GM21381 (cell line): ENCODE results near the gene INSRR.

Source experiments
- ATAC-seq: cut with Tn5 transposase; IDR thresholded peaks from one replicate; pipeline ENCODE4 v1.9.1; 2021; ENCODE audit warnings: mild to moderate bottlenecking, moderate library complexity; ENCODE audit not compliant: unreplicated experiment

INSRR gene

DNA sequence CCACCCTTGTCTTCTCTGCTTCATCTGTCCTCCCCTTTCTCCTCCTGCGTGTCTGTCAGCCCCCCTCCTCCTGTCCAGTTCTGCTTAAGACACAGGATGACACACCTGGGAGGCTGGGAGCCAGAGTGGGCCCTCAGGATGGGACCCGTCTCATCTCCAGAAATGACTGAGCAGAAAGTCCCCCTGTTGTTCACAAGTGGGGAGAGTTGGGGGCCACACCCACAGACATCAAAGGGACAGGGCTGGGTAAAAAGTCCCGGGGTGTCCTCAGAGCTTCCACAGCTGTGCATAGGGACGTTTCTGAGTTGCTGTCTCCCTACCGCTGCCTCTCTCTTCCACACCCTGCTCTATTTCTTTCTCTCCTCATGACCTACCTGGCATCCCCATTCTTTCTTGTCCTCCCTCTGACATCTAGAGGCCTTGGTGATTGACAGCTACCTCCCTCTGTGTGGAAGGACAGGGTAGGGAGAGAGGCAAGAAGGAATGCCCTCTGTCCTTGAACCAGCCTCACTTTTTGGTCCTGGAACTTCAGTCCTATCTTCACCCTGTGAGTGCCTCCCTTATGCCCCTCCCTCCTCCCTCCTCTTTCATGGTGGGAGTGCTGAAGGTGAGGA, 22.8 kb downstream of the INSRR start:
- ATAC-seq = peak; percentile 56

DNA sequence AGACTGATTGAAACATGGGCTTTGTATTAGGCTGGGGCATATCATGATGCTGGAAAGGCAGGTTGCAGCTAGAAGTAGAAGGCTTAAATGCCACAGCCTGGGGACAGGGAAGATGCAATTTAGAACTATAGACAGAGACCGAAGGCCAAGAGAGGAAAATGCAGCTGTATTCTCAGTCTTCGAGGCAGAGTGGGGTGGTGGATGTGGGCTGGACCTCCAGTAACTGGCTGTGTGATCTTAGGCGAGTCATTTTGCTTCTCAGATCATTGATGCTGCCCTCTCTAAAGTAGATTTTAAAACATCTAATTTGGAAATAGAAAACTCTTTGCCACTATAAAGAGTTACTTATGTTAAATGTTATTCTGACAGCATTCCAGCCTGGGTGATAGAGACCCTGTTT, 24.6 kb downstream of the INSRR start:
- no peak for ATAC-seq

DNA sequence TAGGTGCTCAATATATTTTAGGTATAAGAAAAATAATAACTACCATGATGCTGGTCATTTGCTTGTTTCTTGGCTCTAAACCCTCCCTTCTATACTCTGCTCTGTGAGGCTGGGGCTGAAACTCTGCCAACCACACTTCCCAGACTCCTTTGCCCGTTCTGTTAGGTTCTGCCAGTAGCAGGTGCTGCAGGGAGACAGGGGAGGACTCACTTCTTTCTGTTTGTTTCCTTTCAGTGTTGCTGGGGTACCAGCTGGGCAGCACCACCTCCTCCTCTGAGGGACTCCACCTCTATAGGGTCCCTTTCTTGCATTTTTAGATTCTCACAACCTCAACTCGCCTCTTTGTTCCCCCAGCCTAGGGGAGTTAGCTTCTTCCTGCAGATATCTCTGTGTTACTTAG, 25.3 kb downstream of the INSRR start:
- ATAC-seq = no peak

DNA sequence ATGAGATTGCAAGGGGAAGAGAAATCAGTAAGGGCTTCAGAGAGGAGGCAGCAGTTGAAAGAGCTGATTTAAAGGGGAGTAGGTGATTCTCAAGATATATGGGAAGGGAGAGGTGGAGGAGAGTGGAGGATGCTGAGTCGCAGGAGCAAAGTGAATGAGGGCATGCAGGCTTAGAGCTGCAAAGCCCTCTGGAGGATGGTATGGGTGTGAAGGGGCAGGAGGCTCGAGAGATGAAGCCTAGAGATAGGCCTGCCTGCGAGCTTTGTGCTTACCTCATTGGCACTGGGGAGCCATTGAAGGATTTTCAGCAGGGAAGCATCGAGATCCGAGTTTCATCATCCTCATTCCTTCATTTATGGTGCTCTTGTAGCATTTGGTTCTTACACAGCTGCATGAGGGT, 26.5 kb downstream of the INSRR start:
- no peak for ATAC-seq

DNA sequence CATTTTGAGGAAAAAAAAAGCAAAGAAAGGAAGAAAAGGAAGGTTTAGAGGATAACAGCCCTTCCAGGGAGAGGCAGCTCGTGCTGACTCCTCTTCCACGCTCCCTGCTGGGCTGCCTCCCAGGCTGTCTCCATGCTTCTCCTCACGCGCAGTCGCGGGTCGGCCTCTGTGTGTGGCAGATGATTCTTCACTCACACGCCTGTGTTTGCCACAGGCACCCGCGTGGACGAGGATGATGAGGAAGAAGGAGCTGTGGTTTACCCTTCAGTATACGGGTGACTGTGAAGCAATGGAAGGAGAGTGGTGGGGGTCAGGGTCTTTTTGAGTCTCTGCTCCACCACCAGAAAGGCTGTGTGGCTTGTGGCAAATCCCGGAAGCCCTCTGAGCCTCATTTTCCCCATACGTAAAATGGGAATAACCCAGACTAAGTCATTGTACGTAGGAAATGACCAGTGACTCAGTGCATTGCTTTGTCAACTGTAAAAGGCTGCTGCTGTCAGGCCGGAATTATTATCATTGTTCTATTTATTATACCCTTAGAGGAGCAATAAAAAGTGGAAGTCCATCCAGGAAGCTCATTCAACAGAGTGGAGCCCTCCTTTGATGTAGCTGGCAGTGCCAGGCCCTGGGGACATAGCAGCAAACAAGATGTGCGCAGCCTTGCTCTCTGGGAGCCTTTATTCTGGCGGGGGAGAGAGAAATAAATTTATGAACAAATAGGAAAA, 30.4 kb downstream of the INSRR start:
- no peak for ATAC-seq

DNA sequence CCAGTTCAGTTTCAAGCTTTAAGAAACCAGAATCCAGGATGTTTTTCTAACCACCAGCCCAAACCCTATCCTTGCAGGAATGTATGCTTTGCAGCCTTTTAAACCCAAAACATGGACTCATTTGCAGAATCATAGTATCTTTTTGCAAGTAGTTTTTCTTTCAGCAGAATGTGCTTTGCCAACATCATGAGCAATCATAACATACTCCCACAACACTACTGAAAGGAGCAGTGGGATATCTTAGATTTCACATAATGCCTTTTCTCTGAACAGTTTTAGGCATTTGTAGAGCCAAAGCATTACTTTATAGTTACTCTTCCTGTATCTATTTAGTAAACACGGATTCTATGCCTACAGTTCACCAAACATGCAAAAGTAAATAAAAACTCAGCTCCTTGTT, 32.3 kb downstream of the INSRR start:
- ATAC-seq = no peak

DNA sequence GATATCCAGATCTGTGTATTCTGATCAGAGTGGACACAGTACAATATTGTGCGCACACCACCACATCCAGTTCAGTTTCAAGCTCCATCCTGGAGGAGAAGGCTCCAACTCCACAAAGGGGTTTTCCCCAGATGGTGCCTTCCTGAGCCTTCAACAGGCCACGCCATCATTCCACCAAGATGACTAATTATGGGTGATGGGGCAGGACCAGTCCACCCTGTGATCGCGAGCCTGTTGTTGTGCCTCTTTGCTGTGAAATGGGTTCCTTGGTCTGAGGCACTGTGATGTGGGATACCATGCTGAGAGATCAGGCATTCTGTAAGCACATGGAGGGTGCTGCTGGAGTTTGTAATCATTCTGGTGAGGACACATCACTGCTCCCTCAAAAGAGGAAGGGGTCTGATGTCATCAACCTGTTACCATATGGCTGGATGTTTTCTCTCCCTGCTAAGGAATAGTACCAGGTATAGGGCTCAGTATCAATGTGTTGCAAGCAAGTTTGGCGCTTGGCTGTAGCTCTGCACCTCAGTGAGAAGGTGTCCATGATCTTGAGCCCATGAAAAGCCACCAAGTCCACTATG, 35.6 kb downstream of the INSRR start:
- no peak for ATAC-seq

DNA sequence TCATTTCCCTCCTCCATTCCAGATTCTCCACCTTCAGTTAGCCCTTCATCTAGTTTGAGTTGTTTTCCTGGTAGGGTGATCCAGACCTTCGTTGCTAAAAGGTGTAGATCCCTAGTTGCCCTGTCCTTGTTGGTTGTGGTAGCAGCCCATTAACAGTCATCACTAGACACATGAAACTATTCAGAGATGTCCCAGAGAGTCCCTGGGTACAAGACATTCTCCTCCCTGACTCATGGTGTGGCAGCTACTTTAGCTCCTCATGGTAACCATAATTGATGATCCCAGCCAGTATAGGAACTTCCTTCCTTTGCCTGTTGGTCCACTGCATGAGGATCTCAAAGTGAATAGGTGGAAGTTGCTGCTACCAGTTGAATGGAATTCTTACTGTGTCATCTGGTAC, 36.2 kb downstream of the INSRR start:
- ATAC-seq = no peak

DNA sequence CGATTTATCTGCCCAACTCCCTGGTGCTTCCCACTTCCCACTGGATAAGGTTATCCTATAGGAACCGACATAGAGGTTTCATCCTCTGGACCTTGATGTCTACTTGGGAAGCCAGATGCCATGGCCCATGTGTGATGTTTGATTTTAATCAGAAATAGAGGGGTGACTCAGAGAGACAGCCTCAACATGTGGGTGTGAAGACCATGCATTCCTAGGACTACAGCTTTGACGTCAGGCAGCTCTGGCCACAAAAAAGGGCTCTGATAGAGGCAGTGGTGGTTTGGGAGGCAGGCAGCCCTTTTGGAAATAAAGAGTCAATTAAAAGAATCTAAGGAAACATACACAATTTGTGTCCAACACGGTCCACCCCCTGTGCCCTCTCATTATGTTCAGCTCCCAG, 37.1 kb downstream of the INSRR start:
- no peak for ATAC-seq

DNA sequence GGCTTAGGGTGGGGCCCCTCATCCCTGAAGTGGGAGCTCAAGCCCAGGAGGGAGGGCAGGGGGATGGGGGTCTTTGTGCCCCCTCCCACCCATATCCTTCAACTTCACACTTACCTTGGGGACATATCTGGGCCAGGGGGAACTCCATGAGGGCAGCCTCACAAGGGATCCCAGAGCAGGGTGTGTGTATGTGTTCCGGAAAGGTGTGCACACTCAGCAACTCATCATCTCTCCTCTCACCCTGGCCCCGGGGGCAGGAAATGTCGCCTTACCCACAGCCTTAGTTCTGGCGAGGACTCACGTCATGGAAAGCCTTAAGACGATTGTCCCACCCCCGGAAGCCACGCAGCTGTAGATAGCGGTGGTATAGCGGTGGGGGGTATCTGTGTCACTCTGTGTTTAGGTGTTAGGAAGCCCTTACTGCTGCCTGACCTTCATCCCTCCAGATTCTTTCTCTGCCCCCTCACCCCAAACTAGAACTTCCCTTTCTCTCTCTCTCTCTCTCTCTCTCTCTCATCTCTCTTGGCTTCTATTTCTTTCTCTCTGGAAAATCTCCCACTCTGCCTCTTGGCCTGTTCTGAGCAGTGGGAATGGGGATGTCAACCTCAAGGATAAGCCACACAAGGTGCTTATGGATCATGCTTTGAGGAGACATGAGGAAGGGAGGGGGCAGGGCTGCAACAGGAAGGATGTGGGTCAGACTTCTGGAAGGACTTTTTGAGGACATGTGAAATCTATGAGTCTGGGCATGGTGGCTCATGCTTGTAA, 42.2 kb downstream of the INSRR start, which contains the start of gene SH2D2A:
Gene SH2D2A (minus strand): TSS at position 288 of the 768 bp plus-strand sequence. CDS start 140 bp downstream, at position 148.
- ATAC-seq = peak; percentile 90

DNA sequence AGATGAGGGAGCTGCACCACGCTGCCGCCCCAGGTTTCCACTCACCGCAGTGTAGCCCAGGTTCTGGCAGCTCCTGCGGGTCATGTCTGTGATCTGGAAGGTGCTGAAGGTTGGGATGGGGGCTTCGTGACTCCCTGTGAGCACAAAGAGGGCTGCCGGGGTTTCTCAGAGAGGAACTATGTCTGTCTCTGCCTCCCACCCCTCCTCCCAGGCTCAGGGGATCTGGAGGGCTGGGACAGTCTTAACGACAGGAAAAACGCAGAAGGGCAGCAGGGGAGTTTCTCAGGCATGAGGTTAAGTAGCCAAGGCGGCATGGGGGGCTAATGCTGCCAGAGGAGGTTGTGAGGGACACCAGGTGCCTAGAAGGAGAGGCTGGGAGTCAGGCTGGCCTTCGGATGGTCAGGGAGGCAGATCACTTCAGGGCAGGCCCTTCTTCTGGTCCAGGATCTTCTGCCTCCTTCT, 42.9 kb downstream of the INSRR start:
- ATAC-seq = no peak

DNA sequence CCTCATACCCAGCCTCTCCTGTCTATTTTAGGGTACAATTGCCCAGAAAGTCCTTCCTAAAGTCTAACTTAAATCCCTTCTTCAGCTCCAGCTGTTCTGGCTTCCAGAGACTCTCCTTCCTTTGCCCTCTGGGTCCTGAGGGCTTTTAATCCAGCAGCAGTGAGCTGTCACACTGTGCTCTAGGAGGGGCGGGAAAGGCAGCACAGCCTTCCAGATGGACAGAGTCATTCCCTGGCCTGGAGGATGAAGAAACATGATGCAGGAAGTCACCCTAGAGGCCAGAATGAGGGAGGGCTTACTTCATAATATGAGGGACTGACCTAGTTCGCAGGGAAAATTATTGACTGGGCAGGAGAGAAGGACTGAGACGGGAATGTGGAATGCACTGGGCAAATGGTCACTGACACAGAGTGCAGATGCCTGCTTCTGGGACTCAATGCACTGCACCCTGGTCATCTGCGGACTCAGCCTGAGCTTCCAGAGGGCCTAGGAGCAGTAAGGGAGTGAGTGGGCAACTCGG, 43.5 kb downstream of the INSRR start:
- ATAC-seq = no peak

DNA sequence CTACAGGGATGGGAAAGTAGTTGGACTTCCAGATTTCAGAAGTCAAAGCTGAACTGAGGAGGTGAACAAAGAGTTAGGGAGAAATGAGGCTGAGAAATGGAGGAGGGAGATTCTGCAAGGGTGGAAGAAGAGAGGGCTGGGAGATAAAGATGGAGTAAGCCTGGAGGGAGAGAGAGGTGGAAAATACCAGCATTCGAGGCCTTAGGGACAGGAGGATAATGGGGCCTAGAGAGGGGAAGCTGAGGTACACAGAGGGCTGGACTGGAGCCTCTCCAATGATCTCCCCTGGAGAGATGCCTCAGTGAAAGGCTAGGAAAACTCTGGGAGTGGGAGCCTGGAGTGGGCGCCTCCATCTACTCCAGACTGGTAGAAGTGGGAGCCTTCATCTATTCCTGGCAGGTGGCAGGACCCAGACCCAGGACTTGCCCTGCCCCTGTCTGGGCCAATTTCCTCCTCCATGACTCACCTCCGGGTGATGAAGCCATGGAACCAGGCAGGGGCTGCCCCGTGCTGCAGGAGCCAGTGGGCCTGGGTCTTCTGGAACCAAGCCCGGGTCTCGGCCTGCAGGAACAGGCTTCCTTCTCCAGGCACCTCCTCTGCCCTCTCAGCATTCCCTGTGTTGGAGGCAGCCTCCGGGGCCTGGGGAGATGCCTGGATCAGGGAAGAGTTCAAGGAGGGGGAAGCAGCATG, 44.2 kb downstream of the INSRR start:
- no peak for ATAC-seq

DNA sequence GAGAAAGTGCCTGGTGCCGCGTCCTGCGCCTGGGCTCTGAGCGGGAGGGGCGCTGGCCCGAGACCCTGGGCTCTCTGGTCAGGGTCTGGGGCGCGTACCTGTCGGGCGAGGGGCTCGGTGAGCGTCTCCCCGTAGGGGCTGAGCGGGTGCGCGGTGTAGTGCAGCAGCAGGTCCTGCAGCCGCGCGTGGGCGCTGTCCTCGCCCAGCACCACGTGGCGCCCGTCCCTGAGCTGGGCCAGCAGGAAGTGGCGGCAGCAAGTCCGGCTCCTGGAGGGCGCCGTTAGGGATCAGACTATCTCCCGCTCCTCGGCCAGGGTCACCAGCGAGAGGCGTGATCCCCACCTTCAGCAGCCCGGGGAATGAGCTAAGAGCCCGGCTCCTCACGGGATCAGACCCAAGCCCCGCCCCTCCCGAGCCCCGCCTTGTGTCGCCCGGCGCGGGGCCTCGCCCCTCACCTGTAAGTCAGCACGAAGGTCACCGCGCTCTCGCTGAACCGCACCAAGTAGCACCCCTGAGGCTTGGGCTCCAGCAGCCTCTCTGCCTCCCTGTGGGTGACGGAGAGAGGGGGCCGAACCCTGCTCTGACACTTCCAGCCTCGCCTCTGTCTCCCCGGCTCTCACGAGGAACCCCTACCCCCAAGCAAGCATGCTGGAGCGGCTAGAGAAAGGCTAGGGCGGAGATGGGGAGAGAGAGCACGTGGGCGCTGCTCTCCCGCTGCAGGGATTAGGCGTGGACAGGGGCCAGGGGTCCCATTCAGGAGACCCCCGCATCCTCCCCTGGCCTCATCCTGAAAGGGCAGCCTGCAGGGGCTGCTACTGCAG, 45.0 kb downstream of the INSRR start:
- no peak for ATAC-seq

DNA sequence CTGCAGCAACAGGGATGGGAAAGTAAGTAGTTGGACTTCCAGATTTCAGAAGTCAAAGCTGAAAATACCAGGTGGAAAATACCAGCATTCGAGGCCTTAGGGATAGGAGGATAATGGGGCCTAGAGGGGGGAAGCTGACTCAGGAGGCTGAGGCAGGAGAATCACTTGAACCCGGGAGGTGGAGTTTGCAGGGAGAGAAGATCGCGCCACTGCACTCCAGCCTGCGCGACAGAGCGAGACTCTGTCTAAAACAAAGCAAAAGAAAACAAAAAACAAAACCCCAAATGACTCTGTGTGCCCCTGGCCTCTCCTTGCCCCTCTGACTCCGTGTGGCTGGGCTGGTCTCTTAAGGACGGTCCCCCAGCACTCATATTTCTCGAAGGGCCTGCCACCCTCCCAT, 45.6 kb downstream of the INSRR start:
- no peak for ATAC-seq

DNA sequence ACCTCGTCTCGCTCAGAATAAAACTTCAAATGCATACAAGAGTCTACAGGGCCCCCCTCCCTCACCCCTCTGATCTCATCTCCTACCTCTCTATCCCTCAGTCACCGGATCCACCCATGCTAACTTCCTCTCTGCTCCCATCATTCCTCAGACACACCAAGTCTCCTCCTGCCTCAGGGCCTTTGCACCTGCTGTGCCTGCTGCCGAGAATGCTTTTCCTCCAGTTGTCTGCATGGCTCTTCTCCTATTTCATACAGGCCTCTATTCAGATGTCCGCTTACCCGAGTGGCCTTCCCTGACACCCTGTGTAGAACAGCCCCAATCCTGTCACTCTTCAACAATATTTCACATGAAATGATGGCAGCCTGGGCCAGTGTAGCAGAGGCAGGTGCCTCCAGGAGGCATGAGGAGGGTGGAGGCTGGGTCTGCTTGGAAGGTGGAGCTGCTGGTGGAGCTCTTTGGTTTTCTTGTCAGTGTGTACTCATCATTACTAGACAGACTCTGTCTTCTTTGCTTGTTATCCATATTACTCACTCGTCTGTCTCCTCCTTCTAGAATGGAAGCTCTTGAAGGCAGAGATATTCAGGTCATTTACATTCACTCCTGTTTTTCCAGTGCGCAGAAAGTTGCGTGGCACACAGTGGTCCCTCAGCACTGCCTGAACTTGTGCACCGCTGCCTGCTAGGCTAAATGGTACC, 46.5 kb downstream of the INSRR start:
- ATAC-seq = no peak

DNA sequence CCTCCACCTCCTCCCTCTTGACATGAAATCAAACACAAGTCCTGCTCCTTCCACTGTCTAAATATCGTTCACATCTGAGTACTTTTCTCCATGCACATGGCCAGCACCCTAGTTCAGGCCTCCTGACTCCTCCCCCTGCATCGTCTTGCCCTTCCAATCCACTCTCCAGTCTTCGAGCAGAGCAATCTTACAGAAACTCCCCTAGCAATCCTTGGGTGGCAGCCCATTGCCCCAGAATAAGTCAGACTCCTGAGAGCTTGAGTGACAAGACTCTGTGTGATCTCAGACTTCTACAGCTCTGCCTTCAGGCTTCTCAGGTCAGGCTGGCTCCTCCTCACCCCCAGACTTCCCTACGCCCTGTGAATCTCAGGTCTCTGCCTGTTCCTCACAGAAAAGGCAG, 47.7 kb downstream of the INSRR start:
- no peak for ATAC-seq

DNA sequence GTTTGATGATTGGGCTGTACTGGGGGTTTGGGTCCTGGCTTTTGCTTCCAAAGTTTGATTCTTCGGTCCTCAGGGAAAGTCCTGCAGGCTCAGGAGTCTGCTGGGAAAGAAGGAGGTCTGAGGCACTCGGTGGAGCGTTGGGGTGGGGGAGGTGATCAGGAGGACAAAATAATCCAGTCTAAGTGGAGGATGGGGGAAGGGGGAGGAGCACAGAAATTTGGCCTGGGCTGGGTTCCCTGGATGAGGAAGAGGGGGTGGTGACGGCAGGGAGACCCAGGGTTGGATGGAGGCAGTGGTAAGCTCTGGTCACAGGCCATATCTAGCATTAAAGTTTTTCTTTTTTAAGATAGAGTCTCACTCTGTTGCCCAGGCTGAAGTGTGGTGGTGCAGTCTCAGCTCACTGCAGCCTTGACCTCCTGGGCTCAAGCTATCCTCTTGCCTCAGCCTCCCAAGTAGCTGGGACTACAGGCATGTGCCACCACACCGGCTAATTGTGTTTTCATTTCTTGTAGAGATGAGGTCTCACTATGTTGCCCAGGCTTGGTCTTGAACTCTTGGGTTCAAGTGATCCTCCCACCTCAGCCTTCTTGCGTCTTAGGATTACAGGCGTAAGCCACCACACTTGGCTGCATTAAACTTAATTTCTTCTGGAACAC, 49.1 kb downstream of the INSRR start:
- ATAC-seq = no peak

DNA sequence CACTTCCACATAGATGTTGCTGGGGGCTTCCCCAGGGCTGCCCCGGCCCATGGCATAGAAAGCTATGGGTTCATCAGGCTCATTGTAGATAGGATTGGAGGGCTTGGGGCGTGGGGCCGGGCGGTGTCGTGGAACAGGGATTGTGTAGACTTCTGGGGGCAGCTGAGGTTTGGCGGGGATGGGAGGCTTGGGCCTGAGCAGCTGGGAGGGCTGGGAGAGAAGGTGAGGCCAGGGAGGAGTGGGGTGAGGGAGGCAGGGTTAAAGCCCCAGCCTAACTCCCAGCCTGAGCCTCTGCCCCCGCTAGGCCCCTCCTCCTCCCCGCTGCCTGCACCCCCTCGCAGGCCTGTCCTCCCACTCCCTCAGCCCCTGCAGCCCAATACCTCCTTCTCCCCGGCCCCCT, 49.6 kb downstream of the INSRR start:
- no peak for ATAC-seq
